Iris pigment epithelial cell (primary cell): ENCODE measurements around the gene FADS3.
"Not testable (repeated sequence)": the region's sequence is repeated elsewhere in the genome, so short reads cannot be mapped to it uniquely, and the experiment has no call there.

ENCODE experiments used
- DNase-seq: peaks from one replicate; pipeline ENCODE4 v3.0.0-alpha.2; 2011; ENCODE audit warnings: low read depth

FADS3 gene

GRCh38 chr11:61898247-61898582 lies 6.9 kb upstream of the FADS3 start:
- no peak for DNase-seq

- DNase-seq = peak; percentile 47
Observed at GRCh38 chr11:61897387-61898246, 6.3 kb upstream of the FADS3 start.

- DNase-seq = no peak
Observed at GRCh38 chr11:61896665-61897386, 5.5 kb upstream of the FADS3 start.

- DNase-seq = no peak
Observed at GRCh38 chr11:61895718-61896059, 4.3 kb upstream of the FADS3 start.

GRCh38 chr11:61895046-61895717 lies 3.8 kb upstream of the FADS3 start:
- no peak for DNase-seq

GRCh38 chr11:61893981-61894380 lies 2.6 kb upstream of the FADS3 start:
- peak; percentile 94 for DNase-seq

- DNase-seq = no peak
Observed at GRCh38 chr11:61892085-61892370, 683 bp upstream of the FADS3 start.

- DNase-seq = peak; percentile 77
Observed at GRCh38 chr11:61890529-61891330, 615 bp downstream of the FADS3 start.

GRCh38 chr11:61889831-61890230 lies 1.5 kb downstream of the FADS3 start:
- DNase-seq = no peak

GRCh38 chr11:61888590-61888989 lies 2.8 kb downstream of the FADS3 start:
- DNase-seq = no peak

- peak; percentile 88 for DNase-seq
Observed at GRCh38 chr11:61887839-61888494, 3.4 kb downstream of the FADS3 start.

- DNase-seq = no peak
Observed at GRCh38 chr11:61886643-61887042, 4.7 kb downstream of the FADS3 start.

- DNase-seq = no peak
Observed at GRCh38 chr11:61885784-61886580, 5.4 kb downstream of the FADS3 start.

- DNase-seq = no peak
Observed at GRCh38 chr11:61885166-61885778, 6.1 kb downstream of the FADS3 start.

- DNase-seq = no peak
Observed at GRCh38 chr11:61883947-61884346, 7.4 kb downstream of the FADS3 start.

- DNase-seq = no peak
Observed at GRCh38 chr11:61883327-61883726, 8.0 kb downstream of the FADS3 start.

- DNase-seq = no peak
Observed at GRCh38 chr11:61882879-61883278, 8.5 kb downstream of the FADS3 start.

GRCh38 chr11:61882267-61882666 lies 9.1 kb downstream of the FADS3 start:
- DNase-seq = not testable (repeated sequence)

- no peak for DNase-seq
Observed at GRCh38 chr11:61881397-61881796, 9.9 kb downstream of the FADS3 start.

GRCh38 chr11:61880454-61880853 lies 10.9 kb downstream of the FADS3 start:
- no peak for DNase-seq

GRCh38 chr11:61880031-61880430 lies 11.3 kb downstream of the FADS3 start:
- DNase-seq = no peak
